SU-DHL-6 (cell line): ENCODE data around the gene MLLT10.

ENCODE experiments used
- H2AFZ ChIP-seq: fragments of 200-600 bp; sonication (generic); 2 replicates; pipeline ENCODE4 v1.6.1; 2014; ENCODE audit warnings: low read depth, mild to moderate bottlenecking, moderate library complexity, mixed read lengths, antibody characterized with exemption, low read length; ENCODE audit not compliant: severe bottlenecking
- H3F3A ChIP-seq: fragments of 200-600 bp; shearing (Covaris generic); 2 replicates; pipeline ENCODE4 v1.6.0; 2016; ENCODE audit warnings: antibody characterized with exemption, mild to moderate bottlenecking; ENCODE audit not compliant: insufficient read depth
- H3K27ac ChIP-seq: fragments of 200-600 bp; sonication (generic); 2 replicates; pipeline ENCODE4 v1.5.1; 2016; ENCODE audit warnings: low read depth, mild to moderate bottlenecking, low read length, moderate library complexity, mixed read lengths
- H3K27me3 ChIP-seq: fragments of 200-600 bp; sonication (generic), shearing (Covaris generic); 2 replicates; pipeline ENCODE4 v1.6.0; 2014; ENCODE audit warnings: mild to moderate bottlenecking, low read length
- H3K36me3 ChIP-seq: fragments of 200-600 bp; sonication (generic); 2 replicates; pipeline ENCODE4 v1.6.1; 2014; ENCODE audit warnings: mild to moderate bottlenecking, low read length, mixed read lengths
- H3K4me2 ChIP-seq: fragments of 300-600, 200-600 bp; shearing (Covaris generic), sonication (generic); 2 replicates; pipeline ENCODE4 v1.6.0; 2014; ENCODE audit warnings: low read length, low read depth, mild to moderate bottlenecking; ENCODE audit not compliant: poor library complexity, severe bottlenecking
- H3K4me3 ChIP-seq: fragments of 200-600 bp; sonication (generic); 2 replicates; pipeline ENCODE4 v1.5.1; 2014; ENCODE audit warnings: antibody characterized with exemption, low read length, mild to moderate bottlenecking, mixed read lengths; ENCODE audit not compliant: insufficient read depth, poor library complexity, severe bottlenecking
- H3K79me2 ChIP-seq: fragments of 200-600 bp; sonication (generic); 2 replicates; pipeline ENCODE4 v1.6.1; 2014; ENCODE audit warnings: mild to moderate bottlenecking, low read length, moderate library complexity; ENCODE audit not compliant: insufficient read depth
- H3K9ac ChIP-seq: fragments of 200-600 bp; sonication (generic); 2 replicates; pipeline ENCODE4 v1.7.0; 2014; ENCODE audit warnings: mild to moderate bottlenecking, low read length
- H3K9me2 ChIP-seq: fragments of 200-600 bp; sonication (generic); replicated peaks from 2 replicates; pipeline ENCODE4 v1.6.1; 2014; ENCODE audit warnings: low read length; ENCODE audit not compliant: insufficient read depth
- H3K9me3 ChIP-seq: fragments of 200-600 bp; sonication (generic); 2 replicates; pipeline ENCODE4 v1.6.1; 2014; ENCODE audit warnings: low read length, mixed read lengths; ENCODE audit not compliant: insufficient read depth
- H4K20me1 ChIP-seq: fragments of 200-600 bp; sonication (generic); 2 replicates; pipeline ENCODE4 v1.6.1; 2014; ENCODE audit warnings: low read depth, mild to moderate bottlenecking, antibody characterized with exemption, low read length, moderate library complexity, mixed read lengths
- EZH2phosphoT487 ChIP-seq: fragments of 200-600 bp; sonication (generic), shearing (Covaris generic); conservative IDR thresholded peaks from 2 replicates; pipeline ENCODE4 v1.6.1; 2018; ENCODE audit warnings: mild to moderate bottlenecking, antibody characterized with exemption, low read length, moderate library complexity, mixed read lengths
- TF ChIP-seq, protein P1 (sequence below): fragments of 200-600 bp; sonication (generic); IDR thresholded peaks from one replicate; pipeline ENCODE4 v1.5.1; 2017; ENCODE audit warnings: antibody characterized with exemption, mild to moderate bottlenecking, low read length, moderate library complexity; ENCODE audit not compliant: insufficient read depth, poor library complexity, severe bottlenecking

The MLLT10 gene

DNA sequence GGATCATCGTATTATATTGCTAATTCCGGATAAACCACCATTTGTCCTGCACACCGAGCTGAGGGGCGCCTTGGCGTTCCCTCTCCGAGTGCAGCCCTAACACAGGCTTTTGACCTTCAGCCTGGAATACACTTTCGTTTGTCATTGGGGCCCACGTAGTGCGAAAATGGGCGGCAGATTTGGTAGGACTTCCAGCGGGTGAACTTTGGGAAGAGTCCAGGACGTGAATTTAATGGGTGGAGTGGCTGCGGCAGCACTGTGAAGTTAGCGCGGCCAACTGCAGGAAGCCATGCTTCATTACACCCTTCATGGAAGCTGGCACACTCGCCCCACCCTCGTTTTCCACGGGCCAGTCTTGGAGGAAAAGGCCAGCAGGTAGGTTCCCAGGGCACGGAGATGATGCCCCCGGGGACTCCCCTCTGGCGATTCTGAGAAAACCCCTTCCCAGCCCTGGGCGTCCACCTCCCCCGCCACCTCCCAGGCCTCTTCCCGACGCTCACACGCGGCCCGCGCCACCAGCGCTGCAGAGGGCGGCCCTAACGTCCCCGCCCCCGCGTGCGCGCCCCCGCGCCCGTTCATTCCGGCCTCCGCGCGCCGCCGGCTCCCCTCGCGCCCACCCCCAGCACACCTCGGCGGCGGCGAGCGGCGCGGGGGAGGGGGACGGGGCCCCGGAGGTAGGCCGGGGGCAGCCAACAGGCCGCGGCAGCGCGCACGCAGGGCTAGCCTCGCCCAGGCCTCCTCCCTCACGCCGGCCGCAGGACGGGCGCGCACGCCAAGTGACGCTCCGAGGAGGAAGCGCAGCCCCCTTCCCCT is at the start of gene MLLT10:
Gene MLLT10, plus strand, starts transcription at position 766 of the 813 bp plus-strand sequence. CDS start 413 bp downstream, outside the sequence.
- Histone ChIP-seq H3K36me3 (peaks cover 3% of the 10 kb centered on the region), H3K79me2 (peaks cover 23% of the 10 kb centered on the region), H3K9me2 (no peaks in the 10 kb centered on the region), H3K9ac (peak within 1 kb of the TSS; percentile 72), H3K27ac (peak within 1 kb of the TSS; percentile 63), H4K20me1 (no peaks in the 10 kb centered on the region), H3K9me3 (no peaks in the 10 kb centered on the region), H3K27me3 (no peaks in the 10 kb centered on the region), H3K4me2 (peak within 1 kb of the TSS; percentile 93), H3F3A (peaks cover 39% of the 10 kb centered on the region), H2AFZ (peak within 1 kb of the TSS; percentile 83), H3K4me3 (peak within 1 kb of the TSS; percentile 64)
- no peak for TF ChIP-seq EZH2phosphoT487
- TF ChIP-seq, protein P1, sequence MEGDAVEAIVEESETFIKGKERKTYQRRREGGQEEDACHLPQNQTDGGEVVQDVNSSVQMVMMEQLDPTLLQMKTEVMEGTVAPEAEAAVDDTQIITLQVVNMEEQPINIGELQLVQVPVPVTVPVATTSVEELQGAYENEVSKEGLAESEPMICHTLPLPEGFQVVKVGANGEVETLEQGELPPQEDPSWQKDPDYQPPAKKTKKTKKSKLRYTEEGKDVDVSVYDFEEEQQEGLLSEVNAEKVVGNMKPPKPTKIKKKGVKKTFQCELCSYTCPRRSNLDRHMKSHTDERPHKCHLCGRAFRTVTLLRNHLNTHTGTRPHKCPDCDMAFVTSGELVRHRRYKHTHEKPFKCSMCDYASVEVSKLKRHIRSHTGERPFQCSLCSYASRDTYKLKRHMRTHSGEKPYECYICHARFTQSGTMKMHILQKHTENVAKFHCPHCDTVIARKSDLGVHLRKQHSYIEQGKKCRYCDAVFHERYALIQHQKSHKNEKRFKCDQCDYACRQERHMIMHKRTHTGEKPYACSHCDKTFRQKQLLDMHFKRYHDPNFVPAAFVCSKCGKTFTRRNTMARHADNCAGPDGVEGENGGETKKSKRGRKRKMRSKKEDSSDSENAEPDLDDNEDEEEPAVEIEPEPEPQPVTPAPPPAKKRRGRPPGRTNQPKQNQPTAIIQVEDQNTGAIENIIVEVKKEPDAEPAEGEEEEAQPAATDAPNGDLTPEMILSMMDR = no peak

GRCh38 chr10:21487416-21488180 is 46.4 kb upstream of the MLLT10 start:
- no peak overlapping the region for H3K27ac ChIP-seq
- TF ChIP-seq, protein P1 = no peak
- no peak for TF ChIP-seq EZH2phosphoT487
- H3K9me2 ChIP-seq = no peaks in the 10 kb centered on the region
- no peak overlapping the region for H3K9ac ChIP-seq
- no peaks in the 10 kb centered on the region for H3K36me3 ChIP-seq
- no peak overlapping the region for H3K4me3 ChIP-seq
- no peak overlapping the region for H2AFZ ChIP-seq
- H3K79me2 ChIP-seq = no peaks in the 10 kb centered on the region
- no peaks in the 10 kb centered on the region for H3F3A ChIP-seq
- H4K20me1 ChIP-seq = no peaks in the 10 kb centered on the region
- no peaks in the 10 kb centered on the region for H3K27me3 ChIP-seq
- H3K9me3 ChIP-seq = no peaks in the 10 kb centered on the region
- H3K4me2 ChIP-seq = no peak overlapping the region

- no peaks in the 10 kb centered on the region for H4K20me1 ChIP-seq
- no peak overlapping the region for H3K9ac ChIP-seq
- no peaks in the 10 kb centered on the region for H3K27me3 ChIP-seq
- no peak overlapping the region for H3K27ac ChIP-seq
- H3K9me3 ChIP-seq = no peaks in the 10 kb centered on the region
- no peaks in the 10 kb centered on the region for H3F3A ChIP-seq
- no peaks in the 10 kb centered on the region for H3K79me2 ChIP-seq
- no peaks in the 10 kb centered on the region for H3K9me2 ChIP-seq
- TF ChIP-seq, protein P1 = no peak
- no peak for TF ChIP-seq EZH2phosphoT487
- H3K4me3 ChIP-seq = no peak overlapping the region
- no peak overlapping the region for H2AFZ ChIP-seq
- no peak overlapping the region for H3K4me2 ChIP-seq
- H3K36me3 ChIP-seq = no peaks in the 10 kb centered on the region
Observed at GRCh38 chr10:21488246-21488956, 45.6 kb upstream of the MLLT10 start.
